Measurements from ENCODE around the gene PRRC2C. TPM values are rescaled to one million over a fixed set of nuclear protein-coding genes. Genes with fewer than 3 reads are reported as not detected.

Gene PRRC2C
- total RNA-seq, 1 experiment from 2014 or later: 267 TPM

- Histone ChIP-seq H2BK120ac (ENCODE audit: low read depth, low read length, poor library complexity, severe bottlenecking) (no peak overlapping the region), H4K8ac (replicated peaks; ENCODE audit: insufficient read length, low read depth, low read length) (no peak overlapping the region), H3K79me2 (ENCODE audit: insufficient read depth, low read length) (no peaks in the 10 kb centered on the region), H2BK5ac (ENCODE audit: insufficient read length, low read length) (no peak overlapping the region), H3K4me2 (ENCODE audit: insufficient read depth, insufficient read length, low read length) (no peak overlapping the region), H3K4ac (ENCODE audit: low read depth, low read length) (no peak overlapping the region), H3K27ac (ENCODE audit: insufficient read length, low read depth, low read length) (no peak overlapping the region), H3K9me3 (ENCODE audit: control insufficient read depth, low read depth, low read length) (no peaks in the 10 kb centered on the region), H2AFZ (ENCODE audit: low read length) (no peak overlapping the region), H2BK12ac (ENCODE audit: insufficient read length, low read depth, low read length) (no peak overlapping the region), H3K23me2 (ENCODE audit: insufficient read length, low read depth, low read length, poor library complexity, severe bottlenecking) (no peaks in the 10 kb centered on the region), H4K91ac (ENCODE audit: insufficient read length, low read depth, low read length) (no peak overlapping the region), H2BK20ac (ENCODE audit: low read depth, low read length, poor library complexity, severe bottlenecking) (no peak overlapping the region), H2BK15ac (ENCODE audit: low read depth, low read length) (no peak overlapping the region), H3K27me3 (ENCODE audit: insufficient read depth, low read length) (no peaks in the 10 kb centered on the region), H3K23ac (ENCODE audit: insufficient read length, low read depth, low read length) (no peak overlapping the region), H3K18ac (ENCODE audit: insufficient read length, low read depth, low read length) (no peak overlapping the region), H3K56ac (ENCODE audit: insufficient read length, low read depth, low read length) (no peak overlapping the region), H4K5ac (ENCODE audit: insufficient read length, low read depth, low read length) (no peak overlapping the region), H3K4me1 (ENCODE audit: insufficient read depth, low read length) (no peaks in the 10 kb centered on the region), H2AK5ac (ENCODE audit: insufficient read length, low read length) (no peak overlapping the region), H3T11ph (ENCODE audit: low read length) (no peak overlapping the region), H3K9ac (ENCODE audit: extremely low read depth, insufficient read length, low read length) (no peak overlapping the region), H3K79me1 (ENCODE audit: insufficient read depth, low read depth, low read length, poor library complexity, severe bottlenecking) (no peaks in the 10 kb centered on the region), H3K14ac (ENCODE audit: insufficient read depth, low read length) (no peak overlapping the region), H4K20me1 (ENCODE audit: control insufficient read depth, insufficient read depth, insufficient read length) (no peaks in the 10 kb centered on the region)
- no peak for DNase-seq
- no peaks in the 10 kb centered on the region for H3K27me3 Mint-ChIP-seq (ENCODE audit: low read depth)
- H3K27ac Mint-ChIP-seq: peak overlapping the region in 1 of 3 experiments; percentile 68; a peak in 2 of 7 replicates
- H3K4me3 Mint-ChIP-seq: no peak overlapping the region
- WGBS (ENCODE audit: extremely low coverage, insufficient read length, low lambda C conversion rate): no CpG with 5 or more reads among the region's 9 CpGs
- no peaks in the 10 kb centered on the region for H3K9me3 Mint-ChIP-seq
- H3K4me1 Mint-ChIP-seq: peaks cover 0 to 4% of the 10 kb centered on the region in 2 experiments; a peak in 1 of 4 replicates
- peaks cover 48 to 84% (median 72%) of the 10 kb centered on the region in 3 experiments for H3K36me3 Mint-ChIP-seq (ENCODE audit: insufficient read depth in 1 of 3, low read depth in 3 of 3)
- no peak for TF ChIP-seq CTCF (conservative IDR thresholded peaks at IDR 0.05)
Measured at GRCh38 chr1:171585715-171586114, 100.4 kb downstream of the PRRC2C start.
